ENCODE measurements around the gene MFAP2. TPM values are rescaled to one million over a fixed set of nuclear protein-coding genes. Genes with fewer than 3 reads are reported as not detected.
A peak's percentile ranks its signal among the peaks of the same experiment; 100 is the strongest.
"Not testable (repeated sequence)": the region's sequence is repeated elsewhere in the genome, so short reads cannot be mapped to it uniquely, and the experiment has no call there.

Gene MFAP2
- total and polyA plus RNA-seq, 7 experiments from 2014 or later, result 0.76 TPM; not detected in 6

GRCh38 chr1:16968372-16968771 is 12.0 kb downstream of the MFAP2 start:
- H3K27ac ChIP-seq (ENCODE audit: low read depth, low read length), result no peak overlapping the region
- no peak overlapping the region for H3K27ac Mint-ChIP-seq
- no peak overlapping the region for H3K4me3 Mint-ChIP-seq
- DNase-seq, result no peak
- ChIA-PET CTCF (interaction anchor here (1.7 kb wide), 1 partner anchor 8 kb away, joined by 5 read pairs; no protein-coding TSS in a partner anchor), POLR2A (no interaction called here)
- H3K9me3 ChIP-seq (ENCODE audit: control insufficient read depth in 2 of 3, low read length in 3 of 3), result no peaks in the 10 kb centered on the region
- ATAC-seq, result no peak
- peaks cover 0 to 3% (median 0%) of the 10 kb centered on the region in 11 donors for H3K9me3 Mint-ChIP-seq
- no peaks in the 10 kb centered on the region for H3K27me3 Mint-ChIP-seq
- intact Hi-C loops (cut with micrococcal nuclease), result loop anchor here in 1 of 2 donors (10.0 kb wide), 1 partner anchor 46 kb away; the partner anchor contains the start of gene ATP13A2
- H3K4me1 Mint-ChIP-seq, result peaks cover 0 to 1% (median 0%) of the 10 kb centered on the region in 7 donors
- H3K36me3 ChIP-seq (ENCODE audit: control insufficient read depth in 2 of 3, insufficient read depth in 3 of 3, low read length in 3 of 3), result peaks cover 0 to 64% (median 0%) of the 10 kb centered on the region in 3 experiments
- no peaks in the 10 kb centered on the region for H3K27me3 ChIP-seq (ENCODE audit: control insufficient read depth in 2 of 2, insufficient read depth in 2 of 2, low read length in 2 of 2)
- no peaks in the 10 kb centered on the region for H3K4me1 ChIP-seq (ENCODE audit: control insufficient read depth in 2 of 2, insufficient read depth in 2 of 2, low read length in 2 of 2)
- no peak overlapping the region for H3K4me3 ChIP-seq (ENCODE audit: low read length)
- H3K36me3 Mint-ChIP-seq, result peaks cover 0 to 10% (median 0%) of the 10 kb centered on the region in 5 donors

- Histone ChIP-seq H3K9me3 (ENCODE audit: control insufficient read depth in 2 of 3, low read length in 3 of 3) (no peaks in the 10 kb centered on the region), H3K4me1 (ENCODE audit: control insufficient read depth in 2 of 2, insufficient read depth in 2 of 2, low read length in 2 of 2) (no peaks in the 10 kb centered on the region), H3K4me3 (ENCODE audit: low read length) (no peak overlapping the region), H3K27ac (ENCODE audit: low read depth, low read length) (no peak overlapping the region), H3K36me3 (ENCODE audit: control insufficient read depth in 2 of 3, insufficient read depth in 3 of 3, low read length in 3 of 3) (peaks cover 0 to 64% (median 0%) of the 10 kb centered on the region in 3 experiments), H3K27me3 (ENCODE audit: control insufficient read depth in 2 of 2, insufficient read depth in 2 of 2, low read length in 2 of 2) (no peaks in the 10 kb centered on the region)
- H3K4me3 Mint-ChIP-seq, result no peak overlapping the region
- peaks cover 0 to 2% (median 0%) of the 10 kb centered on the region in 7 donors for H3K4me1 Mint-ChIP-seq
- H3K9me3 Mint-ChIP-seq, result peaks cover 0 to 3% (median 0%) of the 10 kb centered on the region in 11 donors
- H3K27me3 Mint-ChIP-seq, result no peaks in the 10 kb centered on the region
- CTCF ChIA-PET, result interaction anchor here (1.7 kb wide), 1 partner anchor 8 kb away, joined by 5 read pairs; no protein-coding TSS in a partner anchor
- no peak overlapping the region for H3K27ac Mint-ChIP-seq
- H3K36me3 Mint-ChIP-seq, result peaks cover 0 to 10% (median 0%) of the 10 kb centered on the region in 5 donors
- intact Hi-C loops (cut with micrococcal nuclease), result loop anchor here in 1 of 2 donors (10.0 kb wide), 1 partner anchor 47 kb away; the partner anchor contains the start of gene ATP13A2
- DNase-seq, result no peak
- POLR2A ChIA-PET, result interaction anchor here (1.2 kb wide), 1 partner anchor 12 kb away, joined by 4 read pairs; no protein-coding TSS in a partner anchor
- ATAC-seq, result no peak
These were observed 12.5 kb downstream of the MFAP2 start for GRCh38 chr1:16967962-16968361.

- no peak overlapping the region for H3K27ac ChIP-seq (ENCODE audit: low read depth, low read length)
- peak overlapping the region in 1 of 9 donors; percentile 38 for H3K27ac Mint-ChIP-seq
- H3K9me3 ChIP-seq (ENCODE audit: control insufficient read depth in 2 of 3, low read length in 3 of 3), result no peaks in the 10 kb centered on the region
- ATAC-seq, result no peak
- no peak for DNase-seq
- H3K9me3 Mint-ChIP-seq, result peaks cover 0 to 3% (median 0%) of the 10 kb centered on the region in 11 donors
- no peaks in the 10 kb centered on the region for H3K4me1 ChIP-seq (ENCODE audit: control insufficient read depth in 2 of 2, insufficient read depth in 2 of 2, low read length in 2 of 2)
- peaks cover 0 to 10% (median 0%) of the 10 kb centered on the region in 5 donors for H3K36me3 Mint-ChIP-seq
- ChIA-PET POLR2A (interaction anchor here (1.2 kb wide), 1 partner anchor 11 kb away, joined by 4 read pairs; no protein-coding TSS in a partner anchor), CTCF (interaction anchor here (0.6 kb wide), 2 partner anchors 16 to 76 kb away, joined by 3 to 4 read pairs; no protein-coding TSS in a partner anchor)
- H3K27me3 Mint-ChIP-seq, result no peaks in the 10 kb centered on the region
- intact Hi-C loops (cut with micrococcal nuclease), result loop anchor here in 1 of 2 donors (10.0 kb wide), 1 partner anchor 48 kb away; the partner anchor contains the start of gene ATP13A2
- peaks cover 0 to 64% (median 0%) of the 10 kb centered on the region in 3 experiments for H3K36me3 ChIP-seq (ENCODE audit: control insufficient read depth in 2 of 3, insufficient read depth in 3 of 3, low read length in 3 of 3)
- no peak overlapping the region for H3K4me3 ChIP-seq (ENCODE audit: low read length)
- H3K4me1 Mint-ChIP-seq, result peaks cover 0 to 3% (median 0%) of the 10 kb centered on the region in 7 donors
- no peak overlapping the region for H3K4me3 Mint-ChIP-seq
- H3K27me3 ChIP-seq (ENCODE audit: control insufficient read depth in 2 of 2, insufficient read depth in 2 of 2, low read length in 2 of 2), result no peaks in the 10 kb centered on the region
These were observed 13.3 kb downstream of the MFAP2 start for GRCh38 chr1:16967095-16967575.

- Histone ChIP-seq H3K9me3 (ENCODE audit: control insufficient read depth in 2 of 3, low read length in 3 of 3) (no peaks in the 10 kb centered on the region), H3K27me3 (ENCODE audit: control insufficient read depth in 2 of 2, insufficient read depth in 2 of 2, low read length in 2 of 2) (no peaks in the 10 kb centered on the region), H3K36me3 (ENCODE audit: control insufficient read depth in 2 of 3, insufficient read depth in 3 of 3, low read length in 3 of 3) (peaks cover 0 to 63% (median 0%) of the 10 kb centered on the region in 3 experiments), H3K27ac (ENCODE audit: low read depth, low read length) (no peak overlapping the region), H3K4me3 (ENCODE audit: low read length) (no peak overlapping the region), H3K4me1 (ENCODE audit: control insufficient read depth in 2 of 2, insufficient read depth in 2 of 2, low read length in 2 of 2) (peaks cover 0 to 1% of the 10 kb centered on the region in 2 donors)
- ChIA-PET POLR2A (interaction anchor here (0.6 kb wide), 1 partner anchor 48 kb away, joined by 3 read pairs; no protein-coding TSS in a partner anchor), CTCF (no interaction called here)
- ATAC-seq (no peak), DNase-seq (no peak)
- H3K4me3 Mint-ChIP-seq, result no peak overlapping the region
- no peaks in the 10 kb centered on the region for H3K27me3 Mint-ChIP-seq
- no peak overlapping the region for H3K27ac Mint-ChIP-seq
- H3K9me3 Mint-ChIP-seq, result peaks cover 0 to 3% (median 0%) of the 10 kb centered on the region in 11 donors
- H3K36me3 Mint-ChIP-seq, result peaks cover 0 to 10% (median 0%) of the 10 kb centered on the region in 5 donors
- intact Hi-C loops (cut with micrococcal nuclease), result loop anchor here in 1 of 2 donors (10.0 kb wide), 1 partner anchor 49 kb away; the partner anchor contains the start of gene ATP13A2
- peaks cover 0 to 9% (median 4%) of the 10 kb centered on the region in 7 donors for H3K4me1 Mint-ChIP-seq
These were observed 14.1 kb downstream of the MFAP2 start for GRCh38 chr1:16966282-16966681.

- Histone ChIP-seq H3K27ac (ENCODE audit: low read depth, low read length) (no peak overlapping the region), H3K9me3 (ENCODE audit: control insufficient read depth in 2 of 3, low read length in 3 of 3) (no peaks in the 10 kb centered on the region), H3K4me1 (ENCODE audit: control insufficient read depth in 2 of 2, insufficient read depth in 2 of 2, low read length in 2 of 2) (peaks cover 0 to 4% of the 10 kb centered on the region in 2 donors), H3K36me3 (ENCODE audit: control insufficient read depth in 2 of 3, insufficient read depth in 3 of 3, low read length in 3 of 3) (peaks cover 0 to 56% (median 0%) of the 10 kb centered on the region in 3 experiments), H3K27me3 (ENCODE audit: control insufficient read depth in 2 of 2, insufficient read depth in 2 of 2, low read length in 2 of 2) (no peaks in the 10 kb centered on the region), H3K4me3 (ENCODE audit: low read length) (no peak overlapping the region)
- Mint-ChIP-seq H3K4me1 (peaks cover under 1 to 11% (median 5%) of the 10 kb centered on the region in 7 donors), H3K36me3 (peaks cover 0 to 10% (median 0%) of the 10 kb centered on the region in 5 donors), H3K27me3 (no peaks in the 10 kb centered on the region), H3K9me3 (peaks cover 0 to 3% (median 0%) of the 10 kb centered on the region in 11 donors), H3K4me3 (no peak overlapping the region), H3K27ac (no peak overlapping the region)
- no peak for ATAC-seq
- CTCF ChIA-PET, result no interaction called here
- no peak for DNase-seq
- intact Hi-C loops (cut with micrococcal nuclease), result loop anchor here in 1 of 2 donors (10.0 kb wide), 1 partner anchor 49 kb away; the partner anchor contains the start of gene ATP13A2
- POLR2A ChIA-PET, result interaction anchor here (0.6 kb wide), 1 partner anchor 49 kb away, joined by 3 read pairs; no protein-coding TSS in a partner anchor
These were observed 14.8 kb downstream of the MFAP2 start for GRCh38 chr1:16965486-16966067.

- ATAC-seq; H3K9me3 Mint-ChIP-seq; POLR2A ChIA-PET; DNase-seq; H3K27me3 Mint-ChIP-seq; H3K4me3 ChIP-seq (ENCODE audit: low read length); H3K9me3 ChIP-seq (ENCODE audit: control insufficient read depth in 2 of 3, low read length in 3 of 3); H3K27ac ChIP-seq (ENCODE audit: low read depth, low read length); CTCF ChIA-PET; H3K4me3 Mint-ChIP-seq; H3K27ac Mint-ChIP-seq; H3K27me3 ChIP-seq (ENCODE audit: control insufficient read depth in 2 of 2, insufficient read depth in 2 of 2, low read length in 2 of 2); H3K4me1 ChIP-seq (ENCODE audit: control insufficient read depth in 2 of 2, insufficient read depth in 2 of 2, low read length in 2 of 2): not testable (repeated sequence)
- intact Hi-C loops (cut with micrococcal nuclease), result loop anchor here in 1 of 2 donors (10.0 kb wide), 1 partner anchor 51 kb away; the partner anchor contains the start of gene ATP13A2
- Mint-ChIP-seq H3K4me1 (peaks cover 4 to 15% (median 10%) of the 10 kb centered on the region in 7 donors), H3K36me3 (peaks cover 0 to 10% (median 0%) of the 10 kb centered on the region in 5 donors)
- peaks cover 0 to 43% (median 0%) of the 10 kb centered on the region in 3 experiments for H3K36me3 ChIP-seq (ENCODE audit: control insufficient read depth in 2 of 3, insufficient read depth in 3 of 3, low read length in 3 of 3)
These were observed 16.3 kb downstream of the MFAP2 start for GRCh38 chr1:16964169-16964568.
